Spleen (tissue), 7 donors: ENCODE measurements around the gene OTOP1.
"Not testable (repeated sequence)": the region's sequence is repeated elsewhere in the genome, so short reads cannot be mapped to it uniquely, and the experiment has no call there.

Experiments used
- POLR2A ChIP-seq, 3 donors: fragments of 450-650 bp; IDR thresholded peaks; one replicate each; pipeline ENCODE4 v1.5.1; 2017; ENCODE audit warnings: antibody characterized with exemption in 3 of 3, mild to moderate bottlenecking in 1 of 3
- POLR2AphosphoS5 ChIP-seq, 3 donors: sonication (generic); formaldehyde crosslinking; IDR thresholded peaks; one replicate each; pipeline ENCODE4 v1.5.1; 2017; ENCODE audit warnings: antibody characterized with exemption in 3 of 3
- TF ChIP-seq, protein P1 (sequence below), 11 experiments: fragments of 200-600 bp in 7 of 11; fragments of 450-650 bp in 4 of 11; sonication (generic) in 4 of 11; IDR thresholded peaks in 8 of 11; conservative IDR thresholded peaks in 3 of 11; 1 replicate in 7 of 11; 2 replicates in 4 of 11; pipeline versions ENCODE4 v1.4.0 to v1.8.0; 2016 to 2021; ENCODE audit warnings: antibody characterized with exemption in 11 of 11, inconsistent platforms in 4 of 11, mild to moderate bottlenecking in 1 of 11
- donor health status: DM: no; HTN: no; CAD: no; lungs with moderate emphysema.
- donor health status: DM: no; HTN: no; CAD: no.
- donor health status: DM: no; HTN: no; CAD: no.

DNA sequence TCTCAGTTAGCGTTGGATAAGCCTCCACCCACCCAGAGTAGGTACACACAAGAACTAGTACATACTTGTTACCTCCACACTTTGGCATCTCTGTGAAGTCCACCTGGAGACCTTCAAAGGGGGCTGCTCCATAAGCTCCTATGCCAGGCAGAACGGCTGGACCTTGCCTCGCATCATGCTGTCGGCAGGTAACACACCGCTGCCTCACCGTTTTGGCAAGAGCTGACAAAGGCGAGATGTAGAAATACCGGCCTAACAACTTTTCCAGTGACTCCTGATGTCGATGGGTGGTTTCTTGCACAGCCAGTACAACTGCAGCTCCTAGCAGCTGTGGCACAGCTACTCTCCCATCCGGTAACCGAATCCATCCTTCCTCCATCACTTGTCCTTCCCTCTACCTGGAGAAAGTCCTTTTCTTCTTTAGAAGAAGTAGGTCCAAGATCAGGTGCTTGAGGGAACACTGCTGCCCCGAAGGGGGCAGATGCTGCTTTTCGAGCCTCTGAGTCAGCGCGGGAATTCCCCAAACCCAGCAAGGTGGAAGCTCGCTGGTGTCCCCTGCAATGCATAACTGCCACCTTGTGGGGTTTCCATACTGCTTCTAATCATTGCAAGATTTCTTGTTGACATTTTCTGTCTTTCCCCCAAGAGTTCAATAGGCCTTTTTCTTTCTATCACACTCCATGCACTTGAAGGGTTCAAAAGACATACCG, 65.6 kb downstream of the OTOP1 start:
- TF ChIP-seq, protein P1, sequence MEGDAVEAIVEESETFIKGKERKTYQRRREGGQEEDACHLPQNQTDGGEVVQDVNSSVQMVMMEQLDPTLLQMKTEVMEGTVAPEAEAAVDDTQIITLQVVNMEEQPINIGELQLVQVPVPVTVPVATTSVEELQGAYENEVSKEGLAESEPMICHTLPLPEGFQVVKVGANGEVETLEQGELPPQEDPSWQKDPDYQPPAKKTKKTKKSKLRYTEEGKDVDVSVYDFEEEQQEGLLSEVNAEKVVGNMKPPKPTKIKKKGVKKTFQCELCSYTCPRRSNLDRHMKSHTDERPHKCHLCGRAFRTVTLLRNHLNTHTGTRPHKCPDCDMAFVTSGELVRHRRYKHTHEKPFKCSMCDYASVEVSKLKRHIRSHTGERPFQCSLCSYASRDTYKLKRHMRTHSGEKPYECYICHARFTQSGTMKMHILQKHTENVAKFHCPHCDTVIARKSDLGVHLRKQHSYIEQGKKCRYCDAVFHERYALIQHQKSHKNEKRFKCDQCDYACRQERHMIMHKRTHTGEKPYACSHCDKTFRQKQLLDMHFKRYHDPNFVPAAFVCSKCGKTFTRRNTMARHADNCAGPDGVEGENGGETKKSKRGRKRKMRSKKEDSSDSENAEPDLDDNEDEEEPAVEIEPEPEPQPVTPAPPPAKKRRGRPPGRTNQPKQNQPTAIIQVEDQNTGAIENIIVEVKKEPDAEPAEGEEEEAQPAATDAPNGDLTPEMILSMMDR (IDR thresholded peaks at IDR 0.05 in 8 of 11, conservative IDR thresholded peaks at IDR 0.05 in 3 of 11), result not testable (repeated sequence)
- not testable (repeated sequence) for TF ChIP-seq POLR2A, POLR2AphosphoS5 (IDR thresholded peaks at IDR 0.05)
